ENCODE measurements around the gene UCHL5.

GRCh38 chr1:193104502-193104906, 45.3 kb upstream of the UCHL5 start:
- TF ChIP-seq CTCF (IDR thresholded peaks at IDR 0.05; ENCODE audit: low read depth, low read length) (no peak), EZH2phosphoT487 (IDR thresholded peaks at IDR 0.05; ENCODE audit: low read depth) (no peak)

All from OCI-LY3 (cell line).